NCI-H146 treated with DMSO at 0.1 percent for 48 hours (cell line): ENCODE measurements around the gene ABHD14A.
"Not testable (repeated sequence)": the region's sequence is repeated elsewhere in the genome, so short reads cannot be mapped to it uniquely, and the experiment has no call there.

ENCODE experiments used
- DNase-seq: peaks from one replicate; lab custom pipeline; 2025; ENCODE audit not compliant: unreplicated experiment; lab: John Stamatoyannopoulos, UW

The ABHD14A gene

DNA sequence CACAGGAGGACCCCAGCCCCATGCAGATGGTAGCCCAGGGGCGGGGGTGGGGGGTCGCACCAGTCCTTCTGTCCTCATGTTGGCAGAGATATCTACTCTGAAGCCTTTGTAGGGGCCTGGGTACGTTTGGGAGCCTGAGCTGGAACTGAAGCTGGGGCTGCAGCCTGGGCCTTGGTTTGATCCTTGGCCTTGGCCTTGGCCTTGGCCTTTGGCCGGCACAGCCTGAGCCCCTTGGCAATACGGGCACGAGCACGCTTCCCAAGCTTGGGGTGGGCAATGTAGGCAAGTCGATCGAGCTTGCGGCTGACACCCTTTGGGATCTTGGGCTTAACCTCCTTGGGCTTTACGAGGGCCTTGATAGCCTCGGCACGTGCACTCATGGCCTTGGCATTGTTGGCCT, 18.8 kb downstream of the ABHD14A start:
- DNase-seq: not testable (repeated sequence)

DNA sequence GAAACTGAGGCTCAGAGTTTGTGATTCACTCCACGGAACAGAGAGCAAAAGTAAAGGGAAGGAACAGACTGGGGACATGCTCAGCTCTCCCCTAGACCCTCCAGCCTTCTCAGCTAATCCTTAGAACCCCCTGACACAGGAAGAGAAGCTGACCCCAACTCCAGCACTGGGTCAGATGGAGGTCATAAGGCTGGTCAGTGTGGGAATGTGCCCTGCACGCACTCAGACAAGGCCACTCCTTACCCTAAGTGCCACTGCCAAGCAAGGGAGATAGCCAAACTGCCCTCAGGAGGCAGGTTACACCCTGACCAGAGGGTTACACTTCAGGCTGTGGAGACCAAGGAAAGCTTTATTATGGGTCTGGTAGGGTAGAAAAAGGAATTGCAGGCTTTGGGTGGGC, 19.7 kb downstream of the ABHD14A start:
- no peak for DNase-seq

DNA sequence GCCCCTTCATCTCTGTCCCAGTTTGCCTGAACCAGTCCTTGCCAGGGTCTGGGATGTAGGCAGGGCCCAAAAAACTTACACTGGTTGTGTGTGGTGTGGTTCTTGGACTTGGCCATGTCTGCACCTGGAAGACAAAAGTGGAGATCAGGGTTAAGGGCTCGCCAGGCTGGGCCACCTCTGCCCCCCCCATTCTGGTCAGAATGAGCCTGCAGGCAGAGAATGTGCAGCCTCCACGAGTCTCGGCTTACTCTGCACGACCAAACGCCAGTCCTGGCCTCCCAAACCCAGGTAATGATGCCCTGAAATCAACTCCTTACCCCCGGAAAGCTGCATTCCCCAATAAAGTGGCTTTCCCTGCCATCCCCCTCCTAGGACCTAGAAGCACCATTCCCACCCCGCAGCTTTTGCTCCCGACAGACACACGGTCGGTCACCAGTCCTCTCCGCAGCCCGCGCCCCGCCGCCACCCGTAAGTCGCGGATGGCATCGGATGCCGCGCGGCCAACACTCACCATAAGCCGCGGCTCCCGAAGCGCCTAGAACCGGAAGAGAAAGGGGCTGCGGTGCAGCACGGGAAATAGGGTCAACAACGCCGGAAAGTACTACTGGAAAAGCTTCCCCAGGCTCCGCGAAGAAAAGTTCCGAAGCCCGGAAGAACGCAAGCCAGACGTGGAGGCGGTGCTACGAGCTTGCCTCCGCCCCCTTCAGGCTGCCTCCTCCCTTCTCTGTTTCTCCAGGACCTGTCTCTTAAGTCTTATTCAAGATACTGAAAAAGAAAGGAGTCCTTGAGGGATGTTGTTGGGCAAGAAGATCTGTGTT, 20.7 kb downstream of the ABHD14A start, which contains the start of gene RPL29:
Gene RPL29 (minus strand): TSS at position 550 of the 818 bp plus-strand sequence. CDS start 434 bp downstream, at position 116.
- DNase-seq: peak; percentile 78

DNA sequence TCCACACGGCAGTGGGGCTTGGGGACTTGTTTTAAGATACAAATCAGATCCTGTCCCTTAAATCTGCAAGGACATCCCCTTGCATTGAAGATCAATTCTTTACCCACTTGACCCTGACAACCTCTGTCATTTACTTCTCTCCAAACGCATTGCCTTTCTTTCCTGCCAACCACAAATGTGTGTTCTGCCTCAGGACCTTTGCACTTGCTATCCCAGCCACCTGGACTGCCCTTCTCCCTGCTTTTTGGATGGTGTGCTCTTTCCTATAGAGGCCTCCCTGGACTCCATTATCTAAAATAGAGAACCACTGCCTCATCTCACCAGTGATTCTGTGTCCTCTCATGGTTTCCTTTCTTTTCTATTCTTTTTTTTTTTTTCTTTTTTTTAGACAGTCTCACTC, 22.3 kb downstream of the ABHD14A start:
- no peak for DNase-seq

DNA sequence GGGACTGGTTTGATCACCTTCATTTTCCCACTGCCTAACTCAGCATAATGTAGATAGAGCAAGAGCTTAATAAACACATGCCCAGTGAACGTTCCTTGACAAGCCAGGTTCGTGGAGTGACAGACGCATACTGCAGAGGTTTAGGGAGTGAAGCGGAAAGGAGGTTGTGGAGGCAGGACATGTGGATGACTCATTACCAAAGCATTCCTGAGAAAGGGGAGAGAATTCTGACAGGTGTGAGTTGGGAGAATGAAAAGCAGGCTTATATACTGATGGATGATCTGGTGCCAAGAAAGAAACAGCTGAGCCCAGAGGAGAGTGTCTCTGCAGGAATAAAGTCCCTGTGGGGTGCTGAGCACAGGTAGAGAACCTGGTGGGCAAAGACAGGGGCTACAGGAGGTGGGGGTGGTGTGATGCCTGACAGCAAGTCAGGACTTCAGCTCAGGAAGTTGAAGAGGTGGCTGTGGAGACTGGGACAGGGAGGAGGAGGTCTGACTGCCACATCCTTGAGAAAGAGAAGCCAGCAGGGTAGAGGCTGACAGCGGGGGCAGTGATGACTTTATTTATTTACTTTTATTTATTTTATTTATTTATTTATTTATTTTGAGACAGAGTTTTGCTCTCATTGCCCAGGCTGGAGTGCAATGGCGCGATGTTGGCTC, 23.2 kb downstream of the ABHD14A start:
- no peak for DNase-seq

DNA sequence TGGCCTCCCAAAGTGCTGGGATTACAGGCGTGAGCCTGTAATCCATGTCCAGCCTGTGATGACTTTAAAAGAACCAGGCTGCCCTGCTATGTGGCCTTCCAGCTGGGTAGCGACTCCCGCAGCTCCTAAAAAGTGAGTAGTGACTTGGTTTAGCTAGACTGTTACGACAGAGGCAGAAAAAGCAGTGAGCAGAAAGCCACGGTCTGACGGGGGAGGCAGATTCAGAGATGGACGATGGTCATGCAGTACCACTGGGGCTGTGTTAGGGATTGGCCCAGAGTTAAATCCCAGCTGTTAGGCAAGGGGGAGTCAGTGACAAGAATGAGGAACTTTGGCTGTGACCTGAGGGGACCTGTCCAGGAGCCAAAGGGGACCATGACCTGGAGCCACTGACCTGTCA, 23.9 kb downstream of the ABHD14A start:
- no peak for DNase-seq

DNA sequence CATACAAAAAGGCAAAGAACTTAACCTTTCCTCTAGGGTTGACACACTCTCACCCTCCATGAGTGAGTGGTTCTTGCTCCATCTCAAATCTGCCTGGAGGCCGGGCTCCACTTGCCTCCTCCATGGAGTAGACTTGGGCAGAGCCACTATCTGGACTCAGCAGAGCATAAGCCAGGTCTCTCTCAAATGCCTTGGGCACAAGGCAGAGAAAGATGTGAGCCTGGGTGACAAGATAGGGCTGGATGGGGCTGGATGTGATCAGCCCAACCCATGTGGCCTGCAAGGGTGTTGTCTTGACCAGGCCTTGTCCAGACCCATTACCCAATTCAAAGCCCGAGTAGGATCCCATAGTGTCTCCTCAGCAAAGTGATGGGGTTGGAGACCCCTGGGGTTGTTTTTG, 25.0 kb downstream of the ABHD14A start:
- no peak for DNase-seq

DNA sequence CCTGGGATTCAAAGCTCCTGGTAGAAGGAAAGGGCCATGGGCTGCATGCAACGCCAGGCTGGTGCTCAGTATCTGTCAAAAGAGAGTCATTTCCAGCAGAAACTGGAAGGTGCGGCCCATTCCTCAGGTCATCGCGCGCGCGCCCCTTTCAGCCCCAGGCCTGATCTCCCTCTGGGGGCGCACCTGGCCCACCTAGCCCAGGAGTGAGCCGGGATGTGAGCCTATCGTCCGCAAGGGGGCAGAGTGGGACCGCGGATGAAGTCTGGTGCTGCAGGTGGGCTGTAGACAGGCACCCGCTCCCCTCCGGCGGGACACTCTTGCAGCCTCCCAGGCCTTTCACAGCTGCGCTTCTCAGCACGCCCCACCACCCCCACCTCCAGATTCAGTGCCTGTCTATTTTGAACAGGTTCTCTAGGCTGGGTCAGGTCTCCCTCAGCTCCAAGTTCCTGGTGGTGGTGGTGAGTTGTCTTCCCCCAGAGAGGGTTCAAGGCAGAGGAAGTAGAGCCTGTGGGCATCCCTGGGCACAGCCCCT, 26.6 kb downstream of the ABHD14A start:
- DNase-seq: peak; percentile 30

DNA sequence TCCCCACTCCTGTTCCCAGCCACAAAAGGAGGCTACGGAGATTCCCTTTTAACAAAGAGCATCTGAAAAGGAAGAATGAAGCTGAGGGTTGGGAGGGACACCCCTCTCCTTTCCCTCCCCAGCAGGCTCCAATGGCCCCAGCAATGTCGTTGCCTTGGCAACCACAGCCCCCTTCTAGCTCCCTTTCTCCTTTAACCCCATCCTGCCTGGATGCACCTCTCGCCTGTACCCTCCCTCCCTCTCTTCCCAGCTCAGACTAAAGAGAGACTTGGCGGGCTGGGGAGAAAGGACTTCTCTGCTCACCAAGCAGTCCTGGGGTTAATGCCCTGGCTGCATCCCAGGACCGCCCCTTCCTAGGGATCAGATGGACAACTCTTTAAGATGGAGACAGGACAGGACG, 27.9 kb downstream of the ABHD14A start:
- DNase-seq: no peak

DNA sequence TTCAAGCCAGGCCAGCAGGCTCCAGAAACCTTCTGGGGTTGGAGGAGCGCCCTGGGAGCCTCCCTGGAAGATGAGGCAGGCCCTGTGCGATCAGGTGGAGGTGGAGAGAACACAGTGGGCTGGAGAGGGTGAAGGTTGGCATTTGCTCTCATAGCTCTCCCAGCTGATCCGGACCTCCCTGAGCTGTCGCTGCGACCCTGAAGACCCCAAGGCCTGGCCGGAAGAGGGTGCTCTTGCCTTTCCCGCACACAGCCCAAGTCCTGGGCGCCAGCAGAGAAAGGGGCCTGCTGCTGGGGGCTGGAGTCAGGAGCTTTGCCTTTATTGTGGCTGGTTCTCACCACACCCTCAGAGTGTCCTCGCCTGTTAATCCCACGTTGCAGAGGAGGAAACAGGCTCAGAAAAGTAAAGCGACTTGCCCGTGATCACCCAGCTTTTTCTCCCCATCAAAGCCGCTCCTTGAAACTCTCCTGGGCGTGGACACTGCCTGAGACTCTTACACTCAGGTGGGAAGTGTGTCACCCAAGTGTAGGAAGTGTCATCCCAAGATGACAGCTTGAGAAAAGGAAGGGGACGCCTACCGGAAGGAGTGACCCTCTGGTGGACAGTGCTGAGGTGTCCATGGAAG, 29.4 kb downstream of the ABHD14A start:
- no peak for DNase-seq

DNA sequence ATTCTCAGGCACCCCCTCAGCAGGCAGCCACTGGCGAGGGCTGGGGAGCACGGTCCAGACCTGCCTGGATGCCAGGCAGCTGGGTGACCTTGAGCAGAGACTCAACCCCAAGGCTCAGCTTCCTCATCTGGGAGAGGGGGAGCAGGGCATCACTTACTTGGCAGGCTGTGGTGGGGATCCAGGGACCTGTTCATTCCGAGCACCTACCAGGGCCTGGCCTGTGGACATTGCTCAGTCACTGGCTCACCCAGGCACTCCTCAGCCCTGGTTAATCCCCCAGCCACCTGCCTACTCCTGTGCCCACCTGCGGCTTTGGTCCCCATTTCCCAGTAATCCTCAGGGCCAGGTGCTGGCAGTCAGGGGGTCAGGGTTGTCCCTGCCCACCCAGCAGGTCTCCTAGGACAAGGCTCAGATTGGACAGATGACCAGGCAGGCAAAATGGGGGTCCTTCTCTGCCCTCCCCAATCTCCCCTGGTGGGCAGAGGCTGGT, 30.1 kb downstream of the ABHD14A start:
- DNase-seq: no peak

DNA sequence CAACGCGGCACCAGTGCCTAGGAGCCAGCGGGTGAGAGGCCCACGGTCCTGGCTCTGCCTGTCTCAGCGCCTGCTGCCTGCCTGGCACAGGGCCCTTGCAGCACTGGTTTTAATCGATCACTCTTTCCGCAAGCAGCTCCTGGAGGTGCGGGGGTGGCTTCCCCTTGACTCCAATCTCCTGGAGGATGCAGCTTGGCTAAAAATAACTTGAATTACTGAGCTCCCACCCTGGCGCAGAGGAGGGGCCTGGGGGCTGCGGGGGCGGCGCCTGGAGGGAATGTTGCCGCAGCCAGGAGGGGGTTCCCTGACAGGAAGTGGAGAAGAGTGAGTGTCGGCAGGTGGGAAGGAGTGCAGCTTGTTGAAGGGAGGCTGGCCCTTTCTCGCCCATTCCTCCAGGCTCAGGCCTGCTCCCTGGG, 30.7 kb downstream of the ABHD14A start:
- peak; percentile 41 for DNase-seq

DNA sequence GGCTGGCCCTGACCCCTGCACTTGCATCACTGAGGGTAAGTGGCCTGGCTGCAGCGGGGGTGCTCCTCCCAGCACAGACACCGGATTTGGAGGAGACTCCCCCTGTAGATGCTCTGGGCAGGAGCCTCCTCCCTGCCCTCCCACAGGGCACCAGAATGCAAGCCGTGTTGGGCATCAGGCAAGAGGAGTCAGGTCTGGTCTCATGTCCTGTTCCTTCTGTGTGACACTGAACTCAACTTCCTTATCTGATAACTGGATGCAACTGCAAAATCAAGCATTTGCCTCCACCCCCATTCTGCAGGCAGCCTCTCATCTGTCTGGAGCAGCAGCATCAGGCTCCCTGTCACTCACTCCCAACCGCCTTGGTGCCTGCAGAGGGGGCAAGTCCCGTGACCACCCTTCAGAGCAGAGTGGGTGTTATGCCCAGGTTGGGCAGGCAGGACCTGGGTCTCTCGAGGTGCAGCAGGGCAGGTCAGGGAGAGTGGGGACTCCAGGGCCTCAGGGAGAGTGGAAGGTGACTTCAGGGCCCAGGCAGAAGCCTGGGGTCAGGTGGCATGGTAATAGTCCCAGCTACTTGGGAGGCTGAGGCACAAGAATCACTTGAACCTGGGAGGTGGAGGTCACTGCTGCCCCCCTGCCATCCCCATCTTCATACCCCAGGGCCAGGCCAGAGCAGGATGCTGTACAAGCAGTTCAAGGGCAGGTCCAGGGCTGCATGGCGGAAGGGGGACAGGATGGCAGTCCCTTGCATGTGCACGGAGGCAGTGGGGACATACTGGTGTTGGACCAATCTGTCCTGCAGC, 31.4 kb downstream of the ABHD14A start:
- no peak for DNase-seq

DNA sequence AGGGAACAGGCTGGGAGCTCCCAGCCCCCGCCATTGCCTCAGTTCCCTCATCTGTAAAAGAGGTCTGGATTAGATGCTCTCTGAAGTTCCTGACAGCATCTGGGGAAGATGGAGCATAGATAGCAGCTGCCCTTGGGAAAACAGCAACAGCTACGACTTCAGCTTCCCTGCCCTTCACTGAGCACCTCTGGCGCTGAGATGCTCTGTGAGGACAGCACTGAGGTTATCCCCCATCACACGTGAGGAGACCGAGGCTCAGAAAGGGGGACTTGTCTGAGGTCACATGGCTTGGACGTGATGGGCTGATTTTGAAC, 31.9 kb downstream of the ABHD14A start:
- no peak for DNase-seq

DNA sequence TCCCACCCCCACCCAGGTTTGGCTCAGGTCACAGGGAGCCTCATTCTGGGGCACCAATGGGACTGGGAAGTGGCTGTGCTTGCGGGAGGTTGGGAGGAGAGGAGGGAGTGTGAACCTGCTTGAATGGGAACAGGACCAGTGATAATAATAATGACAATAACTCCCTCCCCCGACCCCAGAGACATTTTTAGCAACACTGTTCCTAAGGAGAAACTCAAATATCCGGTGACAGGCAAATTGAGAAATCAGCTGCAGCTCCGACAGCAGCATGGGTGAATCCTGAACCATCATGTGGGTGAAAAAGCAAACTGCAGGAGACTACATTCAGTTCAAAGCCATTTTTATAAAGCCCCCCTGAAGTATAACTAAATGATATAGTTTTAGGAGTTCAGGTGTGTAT, 32.4 kb downstream of the ABHD14A start:
- no peak for DNase-seq

DNA sequence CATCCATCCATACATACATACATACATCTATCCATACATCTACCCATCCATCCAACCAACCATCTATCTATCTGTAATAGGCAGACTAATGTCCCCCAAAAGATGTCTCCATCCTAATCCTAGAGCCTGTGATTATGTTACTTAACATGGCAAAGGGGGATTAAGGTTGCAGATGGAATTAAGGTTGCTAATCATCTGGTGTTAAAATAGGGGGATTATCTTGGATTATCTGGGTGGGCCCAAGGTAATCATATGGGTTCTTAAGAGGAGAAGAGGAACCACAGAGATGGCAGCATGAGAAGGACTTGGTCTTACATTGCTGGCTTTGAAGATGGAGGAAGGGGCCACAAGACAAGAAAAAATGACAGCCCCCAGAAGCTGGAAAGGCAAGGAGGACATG, 35.6 kb downstream of the ABHD14A start:
- DNase-seq: no peak

DNA sequence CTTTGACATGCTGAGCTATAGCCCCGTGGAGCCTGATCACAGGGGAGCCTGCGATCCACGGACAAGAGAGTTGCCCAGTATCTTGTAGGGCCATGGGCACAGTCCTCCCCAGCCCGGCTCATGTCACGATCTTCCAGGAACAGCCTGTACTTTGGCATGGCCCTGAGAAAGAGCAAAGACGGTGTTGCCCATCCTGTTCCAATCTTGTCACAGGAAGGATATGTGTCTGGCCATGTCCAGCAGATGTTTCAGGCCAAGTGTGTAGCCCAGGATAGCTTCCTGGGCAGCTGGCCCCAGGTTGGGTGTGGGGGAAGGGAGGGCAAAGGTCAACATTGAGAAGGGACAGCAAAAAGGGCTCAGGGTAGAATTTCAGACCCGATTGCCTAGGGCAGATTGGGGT, 37.8 kb downstream of the ABHD14A start:
- no peak for DNase-seq

DNA sequence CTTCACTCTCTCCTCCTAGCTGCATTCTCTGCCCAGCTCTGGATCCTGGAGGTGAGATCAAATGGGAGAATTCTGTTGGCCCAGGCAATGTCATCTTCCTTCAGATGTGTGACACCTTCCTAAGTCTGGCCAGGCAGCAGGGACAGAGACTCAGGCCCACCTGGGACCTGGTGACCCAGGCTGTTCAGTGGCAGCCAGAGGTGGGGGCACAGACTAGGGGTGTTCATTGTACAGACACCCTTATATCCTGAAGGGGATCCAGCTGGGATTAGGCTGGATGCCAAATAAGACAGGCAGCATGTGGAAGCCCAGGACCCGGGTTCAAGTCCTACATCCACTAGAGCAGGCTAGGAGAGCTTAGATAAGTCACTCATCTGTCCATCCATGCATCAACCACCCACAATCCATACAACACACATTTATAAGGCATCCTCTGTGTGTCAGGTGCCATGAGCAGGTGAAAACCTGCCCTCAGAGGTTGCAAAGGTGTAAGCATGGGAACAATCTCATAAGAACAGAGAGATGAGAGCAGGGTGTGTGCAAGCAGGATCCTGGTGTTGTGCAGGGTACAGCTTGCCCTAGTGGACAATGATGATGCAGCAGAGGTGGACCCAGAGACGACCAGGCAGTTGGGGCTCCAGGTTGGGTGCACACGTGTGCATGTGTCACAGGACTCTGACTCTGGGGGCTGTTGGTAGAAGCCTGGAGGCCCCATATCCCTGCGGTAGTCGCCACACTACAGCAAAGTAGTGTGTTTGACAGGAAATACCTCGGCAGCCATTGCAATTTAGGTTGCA, 39.1 kb downstream of the ABHD14A start:
- DNase-seq: no peak

DNA sequence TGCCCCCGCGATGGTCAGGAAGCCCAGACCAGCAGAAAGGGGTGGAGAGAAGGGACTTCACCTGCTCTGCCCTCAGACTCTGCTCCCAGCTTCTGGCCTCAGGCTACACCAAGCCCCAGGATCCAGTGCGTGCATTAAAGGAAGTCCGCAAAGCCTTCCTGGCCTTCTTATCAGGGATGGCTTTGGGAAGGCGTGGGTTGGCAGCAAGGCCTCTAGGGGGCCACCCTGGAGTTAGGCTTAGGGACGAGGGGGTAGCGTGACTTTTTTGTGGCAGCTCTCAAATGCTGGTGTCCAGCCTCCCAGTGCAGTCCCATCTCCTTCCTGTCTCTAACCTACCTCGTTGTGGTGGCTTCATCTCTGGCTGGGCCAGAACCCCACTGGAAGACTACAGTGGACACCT, 39.7 kb downstream of the ABHD14A start:
- peak; percentile 6 for DNase-seq
